Epithelial cell of esophagus (primary cell): ENCODE measurements around the gene RALBP1.

Source experiments
- DNase-seq: peaks from one replicate; pipeline ENCODE4 v3.0.0; 2010; ENCODE audit warnings: low read depth
- H3K4me3 ChIP-seq: 2 replicates; pipeline ENCODE4 v1.5.1; 2011; ENCODE audit warnings: mild to moderate bottlenecking, low read length, control low read depth
- TF ChIP-seq, protein P1 (sequence below): IDR thresholded peaks from 2 replicates; pipeline ENCODE4 v1.5.1; 2011; ENCODE audit warnings: low read depth, mild to moderate bottlenecking, low read length, control low read depth, inconsistent platforms; ENCODE audit not compliant: insufficient read depth; ENCODE audit errors: missing control alignments

The RALBP1 gene

DNA sequence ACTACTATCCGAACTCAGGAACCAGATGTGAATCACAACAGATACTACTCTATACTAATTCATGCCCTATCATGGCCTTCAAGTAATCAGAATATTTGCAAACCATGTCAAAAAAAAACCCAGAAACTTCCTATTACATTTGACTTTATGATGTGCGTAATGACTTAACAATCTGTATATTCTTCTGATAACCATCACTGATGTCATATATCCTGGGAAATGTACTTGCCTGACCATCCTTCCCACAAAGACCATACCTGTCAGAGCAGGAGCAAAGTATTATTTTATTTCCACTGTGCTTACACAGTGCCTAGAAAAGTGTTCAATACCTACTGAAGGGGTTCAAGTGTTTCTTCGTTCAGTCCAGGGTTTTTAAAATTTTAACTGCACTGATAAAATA is 111.5 kb downstream of the RALBP1 start:
- no peak for DNase-seq
- TF ChIP-seq, protein P1, sequence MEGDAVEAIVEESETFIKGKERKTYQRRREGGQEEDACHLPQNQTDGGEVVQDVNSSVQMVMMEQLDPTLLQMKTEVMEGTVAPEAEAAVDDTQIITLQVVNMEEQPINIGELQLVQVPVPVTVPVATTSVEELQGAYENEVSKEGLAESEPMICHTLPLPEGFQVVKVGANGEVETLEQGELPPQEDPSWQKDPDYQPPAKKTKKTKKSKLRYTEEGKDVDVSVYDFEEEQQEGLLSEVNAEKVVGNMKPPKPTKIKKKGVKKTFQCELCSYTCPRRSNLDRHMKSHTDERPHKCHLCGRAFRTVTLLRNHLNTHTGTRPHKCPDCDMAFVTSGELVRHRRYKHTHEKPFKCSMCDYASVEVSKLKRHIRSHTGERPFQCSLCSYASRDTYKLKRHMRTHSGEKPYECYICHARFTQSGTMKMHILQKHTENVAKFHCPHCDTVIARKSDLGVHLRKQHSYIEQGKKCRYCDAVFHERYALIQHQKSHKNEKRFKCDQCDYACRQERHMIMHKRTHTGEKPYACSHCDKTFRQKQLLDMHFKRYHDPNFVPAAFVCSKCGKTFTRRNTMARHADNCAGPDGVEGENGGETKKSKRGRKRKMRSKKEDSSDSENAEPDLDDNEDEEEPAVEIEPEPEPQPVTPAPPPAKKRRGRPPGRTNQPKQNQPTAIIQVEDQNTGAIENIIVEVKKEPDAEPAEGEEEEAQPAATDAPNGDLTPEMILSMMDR, result no peak
- no peak overlapping the region for H3K4me3 ChIP-seq
